ENCODE data around the gene HSPA1A. TPM values are rescaled to one million over a fixed set of nuclear protein-coding genes. Genes with fewer than 3 reads are reported as not detected.
A peak's percentile ranks its signal among the peaks of the same experiment; 100 is the strongest.
"Not testable (repeated sequence)": the region's sequence is repeated elsewhere in the genome, so short reads cannot be mapped to it uniquely, and the experiment has no call there.

The HSPA1A gene
- polyA plus RNA-seq, 1 experiment: 46.6 TPM

- Histone ChIP-seq H3K27me3 (ENCODE audit: control insufficient read depth, insufficient read depth, low read length) (no peaks in the 10 kb centered on the region), H3K9me3 (ENCODE audit: control insufficient read depth, insufficient read depth, low read length) (no peaks in the 10 kb centered on the region), H3K27ac (ENCODE audit: low read depth, low read length) (no peak overlapping the region), H3K4me3 (ENCODE audit: low read depth, low read length) (no peak overlapping the region)
- POLR2A ChIA-PET: no interaction called here
- TF ChIP-seq CTCF (IDR thresholded peaks at IDR 0.05; ENCODE audit: low read depth, low read length): no peak
- CTCF ChIA-PET: interaction anchor here (1.8 to 2.3 kb wide), 2 partner anchors 11 to 16 kb away, joined by 5 to 6 read pairs; no protein-coding TSS in a partner anchor
- DNase-seq (ENCODE audit: low read depth, low spot score): no peak
Observed at GRCh38 chr6:31785475-31785874, 29.9 kb upstream of the HSPA1A start.

DNA sequence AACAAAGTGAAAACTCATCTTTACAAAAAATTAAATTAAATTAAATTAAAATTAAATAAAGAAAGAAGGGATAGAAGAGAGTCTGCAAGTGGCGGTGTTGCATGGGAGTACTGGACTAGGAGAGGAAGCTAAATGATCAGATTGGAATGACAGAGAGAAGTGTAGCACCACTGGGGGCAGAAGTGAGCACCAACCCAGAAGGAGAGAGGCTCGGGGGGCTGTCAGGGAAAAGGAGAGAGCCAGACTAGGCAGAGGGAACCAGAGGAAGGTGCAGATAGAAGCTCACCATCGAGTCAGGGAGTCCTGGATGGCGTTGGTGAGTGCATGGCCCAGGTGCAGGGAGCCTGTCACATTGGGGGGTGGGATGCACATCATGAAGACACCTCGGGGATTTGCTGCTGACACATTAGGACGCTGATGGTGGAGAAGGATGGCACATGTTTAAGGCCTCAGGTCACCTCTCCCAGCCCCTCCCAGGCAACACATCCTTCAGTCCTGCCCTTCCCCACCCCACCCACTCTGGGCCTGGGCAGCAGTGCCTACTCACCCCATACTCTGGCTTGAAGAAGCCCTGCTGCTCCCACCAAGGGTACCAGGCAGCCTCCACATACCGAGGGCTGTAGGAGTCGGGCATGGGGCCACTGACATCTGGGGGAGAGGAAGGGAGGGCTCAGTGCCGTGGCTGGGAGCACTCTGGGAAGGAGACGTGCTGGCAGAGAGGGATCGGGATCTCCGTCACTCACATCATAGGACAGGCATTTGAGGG lies 23.8 kb upstream of the HSPA1A start:
- no peak overlapping the region for H3K27ac ChIP-seq (ENCODE audit: low read depth, low read length)
- H3K4me3 ChIP-seq (ENCODE audit: low read depth, low read length): no peak overlapping the region
- peak; percentile 73 for TF ChIP-seq CTCF (IDR thresholded peaks at IDR 0.05; ENCODE audit: low read depth, low read length)
- no peak for DNase-seq (ENCODE audit: low read depth, low spot score)
- POLR2A ChIA-PET: interaction anchor here (1.2 kb wide), 1 partner anchor 36 kb away, joined by 9 read pairs; the partner anchor contains the start of gene HSPA1B
- H3K9me3 ChIP-seq (ENCODE audit: control insufficient read depth, insufficient read depth, low read length): no peaks in the 10 kb centered on the region
- CTCF ChIA-PET: interaction anchor here (0.5 to 2.5 kb wide), 26 partner anchors 9 to 363 kb away, joined by 3 to 24 read pairs (median 4); partner anchors contain the start of genes CLIC1, DDAH2, HSPA1L and LSM2
- H3K27me3 ChIP-seq (ENCODE audit: control insufficient read depth, insufficient read depth, low read length): no peaks in the 10 kb centered on the region

GRCh38 chr6:31792090-31792374 lies 23.3 kb upstream of the HSPA1A start:
- H3K27me3 ChIP-seq (ENCODE audit: control insufficient read depth, insufficient read depth, low read length): no peaks in the 10 kb centered on the region
- no peaks in the 10 kb centered on the region for H3K9me3 ChIP-seq (ENCODE audit: control insufficient read depth, insufficient read depth, low read length)
- TF ChIP-seq CTCF (IDR thresholded peaks at IDR 0.05; ENCODE audit: low read depth, low read length): no peak
- DNase-seq (ENCODE audit: low read depth, low spot score): no peak
- ChIA-PET POLR2A (interaction anchor here (1.2 kb wide), 1 partner anchor 35 kb away, joined by 9 read pairs; the partner anchor contains the start of gene HSPA1B), CTCF (interaction anchor here (0.9 to 2.5 kb wide), 17 partner anchors 9 to 79 kb away, joined by 3 to 24 read pairs (median 5); partner anchors contain the start of genes CLIC1 and VWA7)
- H3K4me3 ChIP-seq (ENCODE audit: low read depth, low read length): no peak overlapping the region
- H3K27ac ChIP-seq (ENCODE audit: low read depth, low read length): no peak overlapping the region

GRCh38 chr6:31792761-31793171 lies 22.6 kb upstream of the HSPA1A start:
- Histone ChIP-seq H3K27ac (ENCODE audit: low read depth, low read length) (peak overlapping the region; percentile 2), H3K9me3 (ENCODE audit: control insufficient read depth, insufficient read depth, low read length) (no peaks in the 10 kb centered on the region), H3K27me3 (ENCODE audit: control insufficient read depth, insufficient read depth, low read length) (no peaks in the 10 kb centered on the region), H3K4me3 (ENCODE audit: low read depth, low read length) (no peak overlapping the region)
- TF ChIP-seq CTCF (IDR thresholded peaks at IDR 0.05; ENCODE audit: low read depth, low read length): no peak
- ChIA-PET CTCF (interaction anchor here (2.5 kb wide), 1 partner anchor 14 kb away, joined by 24 read pairs; the partner anchor contains the start of gene VWA7), POLR2A (interaction anchor here (0.7 kb wide), 1 partner anchor 77 kb away, joined by 5 read pairs; no protein-coding TSS in a partner anchor)
- DNase-seq (ENCODE audit: low read depth, low spot score): no peak

GRCh38 chr6:31793927-31794245 lies 21.5 kb upstream of the HSPA1A start:
- DNase-seq (ENCODE audit: low read depth, low spot score); CTCF ChIA-PET; H3K9me3 ChIP-seq (ENCODE audit: control insufficient read depth, insufficient read depth, low read length); H3K27ac ChIP-seq (ENCODE audit: low read depth, low read length); POLR2A ChIA-PET; H3K27me3 ChIP-seq (ENCODE audit: control insufficient read depth, insufficient read depth, low read length): not testable (repeated sequence)
- peak overlapping the region; percentile 84 for H3K4me3 ChIP-seq (ENCODE audit: low read depth, low read length)

All from AG04450 (cell line).